ENCODE results near the gene C1D. TPM values are rescaled to one million over a fixed set of nuclear protein-coding genes. Genes with fewer than 3 reads are reported as not detected.
"Not testable (repeated sequence)": the region's sequence is repeated elsewhere in the genome, so short reads cannot be mapped to it uniquely, and the experiment has no call there.

C1D gene
- total RNA-seq, 1 donor from 2014 or later: 16.2 TPM

- H3K36me3 Mint-ChIP-seq (ENCODE audit: low read depth): no peaks in the 10 kb centered on the region
- no peak overlapping the region for H3K4me3 Mint-ChIP-seq (ENCODE audit: unreplicated experiment)
- no peak for DNase-seq (ENCODE audit: low spot score)
Measured at GRCh38 chr2:67997528-67997900, 65.3 kb downstream of the C1D start.

GRCh38 chr2:67996772-67997527, 65.9 kb downstream of the C1D start:
- H3K9me3 Mint-ChIP-seq (ENCODE audit: low read depth): peaks cover 14% of the 10 kb centered on the region
- TF ChIP-seq CTCF (IDR thresholded peaks at IDR 0.05): no peak
- DNase-seq (ENCODE audit: low spot score): no peak
- no peaks in the 10 kb centered on the region for H3K27me3 Mint-ChIP-seq (ENCODE audit: low read depth)
- no peak overlapping the region for H3K27ac Mint-ChIP-seq (ENCODE audit: unreplicated experiment)
- no peaks in the 10 kb centered on the region for H3K4me1 Mint-ChIP-seq (ENCODE audit: low read depth)
- H3K36me3 Mint-ChIP-seq (ENCODE audit: low read depth): no peaks in the 10 kb centered on the region
- H3K4me3 Mint-ChIP-seq (ENCODE audit: unreplicated experiment): no peak overlapping the region

More at GRCh38 chr2:67997528-67997900, 65.3 kb downstream of the C1D start:
- Mint-ChIP-seq H3K9me3 (ENCODE audit: low read depth) (peaks cover 17% of the 10 kb centered on the region), H3K27me3 (ENCODE audit: low read depth) (no peaks in the 10 kb centered on the region), H3K27ac (ENCODE audit: unreplicated experiment) (no peak overlapping the region), H3K4me1 (ENCODE audit: low read depth) (no peaks in the 10 kb centered on the region)
- no peak for TF ChIP-seq CTCF (IDR thresholded peaks at IDR 0.05)

- TF ChIP-seq CTCF (IDR thresholded peaks at IDR 0.05): no peak
- Mint-ChIP-seq H3K4me3 (ENCODE audit: unreplicated experiment) (no peak overlapping the region), H3K4me1 (ENCODE audit: low read depth) (no peaks in the 10 kb centered on the region), H3K9me3 (ENCODE audit: low read depth) (peaks cover 10% of the 10 kb centered on the region), H3K27me3 (ENCODE audit: low read depth) (no peaks in the 10 kb centered on the region), H3K27ac (ENCODE audit: unreplicated experiment) (no peak overlapping the region), H3K36me3 (ENCODE audit: low read depth) (no peaks in the 10 kb centered on the region)
- no peak for DNase-seq (ENCODE audit: low spot score)
Measured at GRCh38 chr2:67994716-67995115, 68.1 kb downstream of the C1D start.

- H3K4me1 Mint-ChIP-seq (ENCODE audit: low read depth); H3K4me3 Mint-ChIP-seq (ENCODE audit: unreplicated experiment); H3K27ac Mint-ChIP-seq (ENCODE audit: unreplicated experiment); DNase-seq (ENCODE audit: low spot score); H3K36me3 Mint-ChIP-seq (ENCODE audit: low read depth); H3K9me3 Mint-ChIP-seq (ENCODE audit: low read depth); H3K27me3 Mint-ChIP-seq (ENCODE audit: low read depth): not testable (repeated sequence)
Measured at GRCh38 chr2:67994069-67994468, 68.7 kb downstream of the C1D start.

- TF ChIP-seq CTCF (IDR thresholded peaks at IDR 0.05): no peak
- Mint-ChIP-seq H3K4me3 (ENCODE audit: unreplicated experiment) (no peak overlapping the region), H3K27ac (ENCODE audit: unreplicated experiment) (no peak overlapping the region), H3K36me3 (ENCODE audit: low read depth) (no peaks in the 10 kb centered on the region), H3K4me1 (ENCODE audit: low read depth) (no peaks in the 10 kb centered on the region), H3K9me3 (ENCODE audit: low read depth) (peaks cover 7% of the 10 kb centered on the region), H3K27me3 (ENCODE audit: low read depth) (no peaks in the 10 kb centered on the region)
- no peak for DNase-seq (ENCODE audit: low spot score)
Measured at GRCh38 chr2:67993329-67993728, 69.5 kb downstream of the C1D start.

GRCh38 chr2:67991456-67991855, 71.3 kb downstream of the C1D start:
- Mint-ChIP-seq H3K9me3 (ENCODE audit: low read depth) (peaks cover 9% of the 10 kb centered on the region), H3K4me3 (ENCODE audit: unreplicated experiment) (no peak overlapping the region)
- TF ChIP-seq CTCF (IDR thresholded peaks at IDR 0.05): no peak

More at GRCh38 chr2:67991456-67991855, 71.3 kb downstream of the C1D start:
- Mint-ChIP-seq H3K36me3 (ENCODE audit: low read depth) (no peaks in the 10 kb centered on the region), H3K27ac (ENCODE audit: unreplicated experiment) (no peak overlapping the region), H3K4me1 (ENCODE audit: low read depth) (no peaks in the 10 kb centered on the region), H3K27me3 (ENCODE audit: low read depth) (no peaks in the 10 kb centered on the region)
- DNase-seq (ENCODE audit: low spot score): no peak

All from chondrocyte (in vitro differentiated cells).